ENCODE measurements around the gene GOLGA8B.
"Not testable (repeated sequence)": the region's sequence is repeated elsewhere in the genome, so short reads cannot be mapped to it uniquely, and the experiment has no call there.

GOLGA8B gene

GRCh38 chr15:34554126-34554525 lies 29.3 kb downstream of the GOLGA8B start:
- not testable (repeated sequence) for DNase-seq

DNA sequence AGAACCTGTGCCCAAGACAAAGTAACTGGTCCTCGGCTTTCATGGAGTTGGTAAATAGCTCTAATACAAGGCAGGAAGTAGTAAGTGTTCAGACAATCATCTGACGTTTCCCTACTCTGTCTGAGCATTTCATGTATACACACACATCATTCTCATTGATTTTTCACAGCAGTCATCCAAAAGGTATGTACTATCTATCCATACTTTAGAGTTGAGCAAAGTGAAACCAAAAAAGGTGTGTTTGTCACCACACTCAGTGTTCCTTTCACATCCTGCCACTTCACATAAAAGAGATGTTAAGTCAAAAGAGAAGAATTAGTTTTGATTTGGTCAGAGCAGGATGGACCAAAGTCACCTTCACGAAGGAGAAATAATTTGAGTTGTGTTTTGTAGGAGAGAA lies 33.3 kb downstream of the GOLGA8B start:
- DNase-seq = not testable (repeated sequence)

DNA sequence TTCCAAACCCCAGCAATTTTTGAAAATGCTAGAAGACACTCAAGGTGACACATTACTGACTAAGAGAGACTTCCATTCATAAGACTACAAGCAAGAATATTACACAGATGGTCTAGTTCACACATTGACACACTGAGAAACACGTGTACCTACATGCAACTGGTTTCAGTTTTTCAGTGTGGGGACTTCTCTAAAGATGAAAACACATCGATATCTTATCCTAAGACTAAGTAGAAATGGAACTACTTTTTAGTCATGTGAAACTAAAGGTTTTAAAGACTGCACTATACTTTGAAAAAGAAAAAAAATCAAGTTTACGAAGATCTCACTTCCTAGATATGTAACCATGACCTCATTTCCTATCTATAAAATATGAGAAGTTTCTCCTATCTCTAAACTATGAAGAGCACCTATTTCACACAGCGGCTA lies 34.1 kb downstream of the GOLGA8B start:
- not testable (repeated sequence) for DNase-seq

DNA sequence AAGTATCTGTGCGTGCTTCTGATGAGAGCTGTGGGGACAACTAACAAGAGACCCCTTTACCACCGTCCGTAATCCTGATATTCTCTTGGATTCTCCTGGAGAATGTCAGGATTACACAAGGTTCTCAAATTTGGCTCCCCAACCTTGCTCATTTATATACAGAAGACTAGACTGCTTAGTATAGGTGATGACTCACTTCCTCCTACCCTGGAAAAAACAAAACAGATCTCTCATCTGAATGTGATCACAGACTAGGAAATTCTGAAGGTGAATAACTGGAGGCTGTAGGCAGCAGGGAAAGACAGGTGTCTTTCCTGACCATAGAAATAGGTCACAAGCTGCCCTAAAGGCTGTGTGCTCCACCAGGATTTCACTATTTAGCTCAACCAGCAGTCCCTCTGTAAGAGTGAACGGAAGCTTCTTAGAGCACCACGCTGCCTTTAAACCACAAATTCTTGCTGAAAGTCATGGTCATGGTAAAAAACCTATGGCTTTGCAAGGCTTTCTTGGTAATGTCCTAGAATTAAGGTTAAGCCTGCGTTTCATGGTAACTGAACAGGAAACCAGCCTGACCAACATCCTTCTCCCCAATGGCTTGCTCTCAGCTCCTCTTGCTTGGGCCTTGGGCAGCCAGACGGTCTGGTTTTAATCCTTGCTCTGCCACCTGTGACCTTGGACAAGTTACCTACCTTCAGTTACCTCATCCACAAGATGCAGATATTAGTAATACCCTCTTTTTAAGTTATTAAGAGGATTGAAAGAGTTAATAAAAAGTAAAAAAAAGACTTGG lies 39.4 kb downstream of the GOLGA8B start:
- DNase-seq = not testable (repeated sequence)

- not testable (repeated sequence) for DNase-seq
Measured at GRCh38 chr15:34535857-34536256, 47.6 kb downstream of the GOLGA8B start.
